ENCODE measurements around the gene OR8B12.

The OR8B12 gene

DNA sequence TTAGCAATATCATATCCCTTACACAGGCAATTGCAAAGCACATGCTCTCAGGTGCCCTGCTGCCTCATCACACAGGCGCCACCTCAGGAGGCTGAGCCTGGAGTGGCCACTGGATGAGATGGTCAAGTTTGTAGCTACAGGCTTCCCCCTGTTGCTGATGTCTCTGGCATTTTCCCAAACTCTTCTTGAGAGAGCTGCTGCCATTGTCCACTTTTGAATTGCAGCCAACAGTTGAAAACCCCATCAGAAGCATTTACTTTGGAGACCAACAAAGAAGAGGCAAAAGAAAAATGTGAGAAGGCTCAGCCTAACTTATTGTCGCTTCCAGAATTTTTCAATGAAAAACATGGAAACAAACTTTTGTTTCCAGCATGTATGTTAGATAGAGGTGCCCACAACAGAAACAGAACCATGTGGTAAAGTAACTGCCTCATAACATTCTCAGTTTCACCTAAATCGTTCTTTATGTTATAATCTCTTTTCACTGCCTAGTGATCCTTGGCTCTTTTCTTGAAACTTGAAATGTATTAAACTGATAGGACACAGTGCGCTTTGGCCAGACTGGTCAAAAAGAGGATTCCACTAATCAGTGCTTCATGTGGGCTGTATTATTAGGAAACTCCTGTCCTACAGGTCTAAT is 50.3 kb downstream of the OR8B12 start:
- no peaks in the 10 kb centered on the region for H3K9me3 ChIP-seq
- no peak overlapping the region for H3K4me2 ChIP-seq
- H3K36me3 ChIP-seq: no peaks in the 10 kb centered on the region
- H3K27me3 ChIP-seq: no peaks in the 10 kb centered on the region
- no peak overlapping the region for H3K27ac ChIP-seq
- H3K4me1 ChIP-seq: no peaks in the 10 kb centered on the region
- no peak for TF ChIP-seq Cebpa-rat (IDR thresholded peaks at IDR 0.05)
- no peak overlapping the region for H3K9ac ChIP-seq
- no peak overlapping the region for H3K4me3 ChIP-seq
- H4K20me1 ChIP-seq: no peaks in the 10 kb centered on the region

Measured in BLaER1 (cell line).